Stimulated activated CD4-positive, alpha-beta T cell treated with anti-CD3 and anti-CD28 coated beads, Interleukin-4, amount 100 ng/mL, for 24 hours (primary cell): ENCODE results near the gene TMOD4.
A peak's percentile ranks its signal among the peaks of the same experiment; 100 is the strongest.

Experiments used
- DNase-seq: peaks from one replicate; pipeline ENCODE4 v3.0.0-alpha.2; 2020

The TMOD4 gene

GRCh38 chr1:151175041-151175741, 590 bp downstream of the TMOD4 start:
- no peak for DNase-seq

GRCh38 chr1:151171190-151171589, 4.6 kb downstream of the TMOD4 start:
- DNase-seq: no peak

GRCh38 chr1:151167116-151167515, 8.7 kb downstream of the TMOD4 start:
- no peak for DNase-seq

GRCh38 chr1:151166505-151166956, 9.2 kb downstream of the TMOD4 start:
- no peak for DNase-seq

- DNase-seq: peak; percentile 97
Observed at GRCh38 chr1:151165738-151166504, 9.9 kb downstream of the TMOD4 start, which contains the start of the genes LYSMD1 and SCNM1. Gene LYSMD1 (minus strand): TSS chr1:151165902. CDS start chr1:151165258, 644 bp downstream. Gene SCNM1 (plus strand): TSS chr1:151166144. CDS start chr1:151166153, 9 bp downstream.

- DNase-seq: no peak
Observed at GRCh38 chr1:151165281-151165737, 10.5 kb downstream of the TMOD4 start.

- DNase-seq: no peak
Observed at GRCh38 chr1:151164732-151165280, 11.0 kb downstream of the TMOD4 start.

- DNase-seq: no peak
Observed at GRCh38 chr1:151159373-151159772, 16.4 kb downstream of the TMOD4 start.

GRCh38 chr1:151158751-151159251, 17.0 kb downstream of the TMOD4 start:
- DNase-seq: no peak

DNA sequence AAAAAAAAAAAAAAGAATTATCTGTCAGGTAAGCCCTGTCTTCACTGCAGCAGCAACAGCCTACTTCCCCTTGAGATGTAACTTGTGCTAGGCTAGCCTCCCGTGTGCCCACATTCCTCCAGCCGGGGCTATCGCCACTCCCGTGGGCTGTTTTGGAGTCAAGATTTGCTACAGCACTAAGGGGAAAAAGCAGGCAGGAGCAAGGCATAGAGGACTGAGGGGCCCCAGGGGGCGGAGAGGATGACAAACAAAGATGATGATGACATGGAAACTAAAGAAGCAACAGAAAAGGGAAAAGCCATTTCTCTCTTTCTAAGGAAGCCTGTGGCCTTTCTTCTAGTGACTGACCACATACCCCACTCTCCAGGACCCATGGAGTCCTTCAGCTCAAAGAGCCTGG, 17.5 kb downstream of the TMOD4 start:
- peak; percentile 64 for DNase-seq

- DNase-seq: peak; percentile 61
Observed at GRCh38 chr1:151157067-151157531, 18.7 kb downstream of the TMOD4 start.

DNA sequence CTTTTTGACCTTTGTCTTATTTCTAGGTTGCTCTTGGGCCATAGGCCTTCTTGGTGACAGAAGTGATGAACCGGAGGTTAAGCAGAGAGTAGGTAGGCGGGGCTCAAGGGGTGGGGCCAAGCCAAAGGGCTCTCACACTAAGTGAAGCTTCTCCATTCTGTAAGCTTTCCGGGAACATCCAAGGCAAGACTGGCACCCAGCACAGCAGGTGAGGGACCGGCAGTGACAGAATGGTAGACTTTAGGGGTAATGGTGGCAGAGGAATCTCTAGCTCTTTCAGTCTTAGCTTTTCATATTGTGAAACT, 19.3 kb downstream of the TMOD4 start, which contains the start of gene TNFAIP8L2:
TSS of gene TNFAIP8L2 (plus strand) at position 135 of the 305 bp plus-strand sequence. CDS start 2,049 bp downstream, outside the sequence.
- peak; percentile 81 for DNase-seq

DNA sequence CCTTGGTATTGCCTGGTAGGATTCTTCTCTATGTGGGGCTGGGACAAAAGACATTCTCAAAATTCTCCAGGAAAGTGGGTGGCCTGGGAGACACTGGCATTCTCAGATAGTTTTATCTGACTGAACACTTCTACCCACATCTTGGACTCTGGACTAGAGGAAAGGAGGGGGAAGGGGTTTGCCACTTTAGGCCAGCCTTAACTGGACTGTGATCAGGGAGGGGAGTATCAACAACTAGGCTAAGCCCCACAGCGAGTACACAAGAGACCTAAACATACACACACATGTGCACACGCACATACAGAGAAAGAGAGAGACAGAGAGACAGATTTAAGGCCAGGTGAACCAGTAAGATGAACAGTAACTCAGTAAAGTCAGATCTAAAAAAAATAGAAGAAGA, 28.1 kb downstream of the TMOD4 start:
- no peak for DNase-seq

- DNase-seq: no peak
Observed at GRCh38 chr1:151147132-151147503, 28.7 kb downstream of the TMOD4 start.

GRCh38 chr1:151146412-151147131, 29.2 kb downstream of the TMOD4 start, which contains the start of gene SEMA6C:
Gene SEMA6C (minus strand): TSS chr1:151146631. CDS start chr1:151142621, 4,010 bp downstream.
- peak; percentile 89 for DNase-seq

GRCh38 chr1:151146072-151146411, 29.7 kb downstream of the TMOD4 start:
- DNase-seq: no peak

- DNase-seq: peak; percentile 25
Observed at GRCh38 chr1:151145304-151146071, 30.3 kb downstream of the TMOD4 start.

GRCh38 chr1:151144474-151145303, 31.1 kb downstream of the TMOD4 start:
- no peak for DNase-seq

GRCh38 chr1:151143986-151144385, 31.8 kb downstream of the TMOD4 start:
- DNase-seq: no peak

GRCh38 chr1:151143057-151143435, 32.7 kb downstream of the TMOD4 start:
- DNase-seq: no peak
